ENCODE results near the gene B3GALT2. TPM values are rescaled to one million over a fixed set of nuclear protein-coding genes. Genes with fewer than 3 reads are reported as not detected.

B3GALT2 gene
- total and polyA plus RNA-seq, 2 of the 4 experiments (the other 2 are of a cell fraction) = 1.8 to 4.5 TPM

DNA sequence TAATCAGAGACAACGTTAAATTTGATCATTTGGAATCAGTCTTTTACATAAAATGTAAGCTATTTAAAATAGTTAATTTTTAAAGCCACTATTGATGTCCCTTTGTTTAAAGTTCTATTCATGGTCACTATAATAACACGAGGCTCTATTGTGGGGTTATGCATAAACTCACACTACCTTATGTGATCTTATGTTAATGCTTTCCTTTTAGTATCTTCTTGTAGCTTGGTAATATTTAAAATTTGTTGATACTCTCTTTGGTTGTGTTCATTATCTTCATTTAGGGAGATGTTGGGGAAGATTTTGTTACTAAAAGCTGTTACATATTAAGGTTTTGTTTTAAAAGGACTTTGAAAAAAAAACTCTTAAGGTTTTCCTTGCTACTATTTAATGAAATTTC lies 1.2 kb downstream of the B3GALT2 start:
- Histone ChIP-seq H3K27ac (ENCODE audit: insufficient read depth, low read length) (no peak overlapping the region; the same call in 1 of the 2 replicates), H3K9me1 (ENCODE audit: insufficient read depth, low read length) (no peaks in the 10 kb centered on the region), H3K56ac (ENCODE audit: extremely low read depth, insufficient read depth, low read length) (no peak overlapping the region), H3K4me3 (ENCODE audit: insufficient read depth, low read depth, low read length) (peak overlapping the region; percentile 60; the same call in 1 of the 2 replicates), H2AFZ (replicated peaks; ENCODE audit: low read length, poor library complexity) (no peak overlapping the region), H2BK5ac (ENCODE audit: low read depth, low read length, poor library complexity, severe bottlenecking) (peak overlapping the region; percentile 75), H2BK20ac (ENCODE audit: low read depth, low read length) (no peak overlapping the region), H4K20me1 (ENCODE audit: insufficient read depth, low read length) (peaks cover 7% of the 10 kb centered on the region; the same call in 1 of the 2 replicates), H4K8ac (ENCODE audit: low read depth in 2 of 2, low read length in 2 of 2) (no peak overlapping the region), H3K79me1 (ENCODE audit: low read depth in 1 of 2, low read length in 2 of 2) (peaks cover 4 to 41% of the 10 kb centered on the region in 2 experiments; a peak in 3 of 4 replicates), H3K9me3 (ENCODE audit: control insufficient read depth, insufficient read depth, low read length) (no peaks in the 10 kb centered on the region), H4K5ac (ENCODE audit: low read depth, low read length) (no peak overlapping the region), H2AK5ac (ENCODE audit: low read depth, low read length) (no peak overlapping the region), H3K23ac (ENCODE audit: low read depth, low read length) (no peak overlapping the region), H3K36me3 (ENCODE audit: control insufficient read depth, insufficient read depth, low read length) (no peaks in the 10 kb centered on the region), H3K4me2 (ENCODE audit: low read depth, low read length) (peak overlapping the region; percentile 99), H3K27me3 (ENCODE audit: control insufficient read depth, insufficient read depth, low read length) (no peaks in the 10 kb centered on the region), H3K4ac (ENCODE audit: low read depth, low read length) (no peak overlapping the region), H4K91ac (ENCODE audit: insufficient read depth, low read depth, low read length) (no peak overlapping the region), H2BK15ac (ENCODE audit: low read depth, low read length) (no peak overlapping the region), H2BK120ac (ENCODE audit: low read depth, low read length) (no peak overlapping the region), H2AK9ac (replicated peaks; ENCODE audit: low read depth, low read length, poor library complexity) (no peak overlapping the region), H3K4me1 (ENCODE audit: control insufficient read depth, insufficient read depth, low read length) (peaks cover 8% of the 10 kb centered on the region), H3K18ac (ENCODE audit: low read depth, low read length) (no peak overlapping the region; the same call in 1 of the 2 replicates), H3K14ac (replicated peaks; ENCODE audit: low read depth, low read length) (no peak overlapping the region), H3K9ac (ENCODE audit: low read depth, low read length) (peak overlapping the region; percentile 86; the same call in 1 of the 2 replicates)
- dilution Hi-C loops (cut with HindIII; ENCODE audit: low sequenced_read_pairs, unreplicated experiment) (no loop called here), in situ Hi-C loops (cut with MboI; ENCODE audit: low sequenced_read_pairs) (loop anchor here (25.0 kb wide), 2 partner anchors 377 to 1102 kb away; no protein-coding TSS in a partner anchor), intact Hi-C loops (cut with micrococcal nuclease) (loop anchor here (10.0 kb wide), 3 partner anchors 380 to 960 kb away; no protein-coding TSS in a partner anchor)
- TF ChIP-seq RCOR1 (IDR thresholded peaks at IDR 0.05; ENCODE audit: insufficient replicate concordance, low read length) (no peak), MAFK (IDR thresholded peaks at IDR 0.05; ENCODE audit: low read depth, low read length) (no peak), POLR2A (IDR thresholded peaks at IDR 0.05; ENCODE audit: low read depth, low read length) (no peak), CEBPB (IDR thresholded peaks at IDR 0.05; ENCODE audit: low read depth, low read length) (no peak), MAZ (IDR thresholded peaks at IDR 0.05; ENCODE audit: borderline replicate concordance, low read depth, low read length) (no peak), CHD1 (IDR thresholded peaks at IDR 0.05; ENCODE audit: low read depth, low read length) (no peak), RFX5 (IDR thresholded peaks at IDR 0.05; ENCODE audit: low read depth, low read length) (no peak), FOS (IDR thresholded peaks at IDR 0.05; ENCODE audit: low read depth, low read length) (no peak)
- TF ChIP-seq, protein P1, sequence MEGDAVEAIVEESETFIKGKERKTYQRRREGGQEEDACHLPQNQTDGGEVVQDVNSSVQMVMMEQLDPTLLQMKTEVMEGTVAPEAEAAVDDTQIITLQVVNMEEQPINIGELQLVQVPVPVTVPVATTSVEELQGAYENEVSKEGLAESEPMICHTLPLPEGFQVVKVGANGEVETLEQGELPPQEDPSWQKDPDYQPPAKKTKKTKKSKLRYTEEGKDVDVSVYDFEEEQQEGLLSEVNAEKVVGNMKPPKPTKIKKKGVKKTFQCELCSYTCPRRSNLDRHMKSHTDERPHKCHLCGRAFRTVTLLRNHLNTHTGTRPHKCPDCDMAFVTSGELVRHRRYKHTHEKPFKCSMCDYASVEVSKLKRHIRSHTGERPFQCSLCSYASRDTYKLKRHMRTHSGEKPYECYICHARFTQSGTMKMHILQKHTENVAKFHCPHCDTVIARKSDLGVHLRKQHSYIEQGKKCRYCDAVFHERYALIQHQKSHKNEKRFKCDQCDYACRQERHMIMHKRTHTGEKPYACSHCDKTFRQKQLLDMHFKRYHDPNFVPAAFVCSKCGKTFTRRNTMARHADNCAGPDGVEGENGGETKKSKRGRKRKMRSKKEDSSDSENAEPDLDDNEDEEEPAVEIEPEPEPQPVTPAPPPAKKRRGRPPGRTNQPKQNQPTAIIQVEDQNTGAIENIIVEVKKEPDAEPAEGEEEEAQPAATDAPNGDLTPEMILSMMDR (conservative IDR thresholded peaks at IDR 0.05; ENCODE audit: low read depth, low read length) = no peak
- no peak for ATAC-seq (ENCODE audit: low read depth)
- POLR2A ChIA-PET (ENCODE audit: unreplicated experiment) = no interaction called here
- CTCF ChIA-PET = interaction anchor here (0.6 to 0.7 kb wide), 3 partner anchors 45 to 127 kb away, joined by 3 read pairs; no protein-coding TSS in a partner anchor
- DNase-seq = no peak
- no CpG with 5 or more reads among the region's 2 CpGs for WGBS, 2 experiments (ENCODE audit: extremely low coverage in 2 of 2, insufficient read length in 1 of 2)
- no TSS peak for BruUV-seq (replicated peaks)
